HepG2 (cell line): ENCODE data around the gene SENP6. TPM values are rescaled to one million over a fixed set of nuclear protein-coding genes. Genes with fewer than 3 reads are reported as not detected.

Experiments used
- ATAC-seq: fragments of 200-7000 bp; cut with Tn5 transposase; 3 replicates; pipeline ENCODE4 v1.9.1; 2020; ENCODE audit warnings: mild to moderate bottlenecking, moderate library complexity
- BruUV-seq: library from RNA; stranded (reverse); fragments of 400-500 nt; replicated peaks from 2 replicates; lab custom pipeline; 2021; lab: Mats Ljungman, UMichigan
- CTCF ChIA-PET: fragments of 300-600 bp; formaldehyde crosslinking; extraction: SDS; loops from one replicate; lab custom pipeline; 2021; ENCODE audit warnings: low total read pairs, inconsistent platforms, low intra/inter-chr PET ratio; lab: Yijun Ruan, JAX
- POLR2A ChIA-PET: fragments of 350-600 bp; sonication (Branson Sonifier 250); formaldehyde crosslinking; loops from one replicate; lab custom pipeline; 2020; ENCODE audit warnings: antibody characterized with exemption, inconsistent platforms; lab: Yijun Ruan, JAX
- DNase-seq: peaks from one replicate; pipeline ENCODE4 v3.0.0-alpha.2; 2015; ENCODE audit warnings: low spot score
- FAIRE-seq: peaks from 3 replicates; lab custom pipeline; 2011; peaks lifted over from hg19 to GRCh38; lab: Jason Lieb, UNC
- H2AFZ ChIP-seq: one replicate; pipeline ENCODE4 v1.6.1; 2011; ENCODE audit warnings: low read length, inconsistent platforms
- H3K27ac ChIP-seq: fragments of 300-600 bp; 3 replicates; pipeline ENCODE4 v1.8.0; 2011; ENCODE audit warnings: mixed run types, mild to moderate bottlenecking, mixed read lengths, low read length, inconsistent platforms; ENCODE audit not compliant: insufficient read depth; ENCODE audit errors: extremely low read length
- H3K27me3 ChIP-seq, 2 experiments: fragments of 200-600 bp in 1 of 2; 2 replicates in 1 of 2; 3 replicates in 1 of 2; pipeline versions ENCODE4 v1.6.0 to v1.8.0; 2011; ENCODE audit warnings: low read length in 2 of 2, mild to moderate bottlenecking in 2 of 2, moderate library complexity in 2 of 2, inconsistent platforms in 1 of 2; ENCODE audit not compliant: insufficient read depth in 2 of 2, control insufficient read depth in 1 of 2
- H3K36me3 ChIP-seq, 2 experiments: fragments of 200-600 bp in 1 of 2; replicated peaks in 1 of 2; 2 replicates in 1 of 2; 3 replicates in 1 of 2; pipeline versions ENCODE4 v1.5.1 to v1.8.0; 2011; ENCODE audit warnings: low read length in 2 of 2, inconsistent platforms in 1 of 2; ENCODE audit not compliant: insufficient read depth in 2 of 2, control insufficient read depth in 1 of 2
- H3K4me1 ChIP-seq: 2 replicates; pipeline ENCODE4 v1.5.1; 2012; ENCODE audit warnings: low read length, inconsistent platforms; ENCODE audit not compliant: insufficient read depth
- H3K4me2 ChIP-seq: 2 replicates; pipeline ENCODE4 v1.6.0; 2011; ENCODE audit warnings: low read depth, low read length, inconsistent platforms
- H3K4me3 ChIP-seq, 3 experiments: fragments of 200-600 bp in 1 of 3; sonication (generic), shearing (Covaris generic) in 1 of 3; replicated peaks in 1 of 3; 2 replicates each; pipeline ENCODE4 v1.5.1; 2011 to 2016; ENCODE audit warnings: low read length in 3 of 3, inconsistent platforms in 2 of 3, low read depth in 2 of 3, mild to moderate bottlenecking in 2 of 3, control low read depth in 1 of 3, mixed read lengths in 1 of 3; ENCODE audit not compliant: insufficient read depth in 1 of 3
- H3K79me2 ChIP-seq: one replicate; pipeline ENCODE4 v1.6.1; 2011; ENCODE audit warnings: low read length, inconsistent platforms; ENCODE audit not compliant: insufficient read depth
- H3K9ac ChIP-seq: 2 replicates; pipeline ENCODE4 v1.6.0; 2011; ENCODE audit warnings: mild to moderate bottlenecking, low read depth, low read length, inconsistent platforms; ENCODE audit not compliant: insufficient read depth
- H3K9me3 ChIP-seq: 2 replicates; pipeline ENCODE4 v1.5.1; 2012; ENCODE audit warnings: mild to moderate bottlenecking, low read length
- H4K20me1 ChIP-seq: 2 replicates; pipeline ENCODE4 v1.6.0; 2011; ENCODE audit warnings: inconsistent platforms, mild to moderate bottlenecking, low read length, moderate library complexity; ENCODE audit not compliant: insufficient read depth
- EEA1 ChIP-seq: sonication (generic); formaldehyde crosslinking; IDR thresholded peaks from 2 replicates; pipeline ENCODE4 v1.5.1; 2020; ENCODE audit warnings: mild to moderate bottlenecking, missing genetic modification reagents, borderline replicate concordance
- FOXP1 ChIP-seq, 2 experiments: fragments of 450-650 bp in 1 of 2; IDR thresholded peaks; 2 replicates each; pipeline ENCODE4 v1.6.1; 2017 to 2018; ENCODE audit warnings: antibody characterized with exemption in 1 of 2
- HNRNPH1 ChIP-seq: fragments of 200-400 bp; formaldehyde crosslinking; optimal IDR thresholded peaks from 2 replicates; pipeline ENCODE3; 2017; ENCODE audit warnings: mild to moderate bottlenecking, low read depth, low read length
- HOXA3 ChIP-seq: sonication (generic); formaldehyde crosslinking; IDR thresholded peaks from 2 replicates; pipeline ENCODE4 v1.5.0; 2020; ENCODE audit warnings: missing genetic modification reagents
- ISX ChIP-seq: sonication (generic); formaldehyde crosslinking; conservative IDR thresholded peaks from 2 replicates; pipeline ENCODE4 v1.5.0; 2020; ENCODE audit warnings: missing genetic modification reagents
- MLXIP ChIP-seq: sonication (generic); formaldehyde crosslinking; IDR thresholded peaks from 2 replicates; pipeline ENCODE4 v1.9.0; 2021; ENCODE audit warnings: missing genetic modification reagents, borderline replicate concordance
- RBAK ChIP-seq: sonication (generic); formaldehyde crosslinking; IDR thresholded peaks from 2 replicates; pipeline ENCODE4 v1.5.1; 2020; ENCODE audit warnings: mild to moderate bottlenecking, missing genetic modification reagents
- ZBTB33 ChIP-seq: sonication (generic); formaldehyde crosslinking; IDR thresholded peaks from 2 replicates; pipeline ENCODE4 v1.4.0; 2020; ENCODE audit warnings: missing genetic modification reagents
- ZFP91 ChIP-seq: sonication (generic); formaldehyde crosslinking; IDR thresholded peaks from 2 replicates; pipeline ENCODE4 v1.9.0; 2022; ENCODE audit warnings: missing genetic modification reagents, mild to moderate bottlenecking, borderline replicate concordance
- ZKSCAN8 ChIP-seq: IDR thresholded peaks from 2 replicates; pipeline ENCODE4 v1.6.1; 2016; ENCODE audit warnings: borderline replicate concordance, missing genetic modification reagents, missing compliant biosample characterization
- ZNF792 ChIP-seq: IDR thresholded peaks from 2 replicates; pipeline ENCODE4 v1.6.1; 2016
- WGBS: methylation state at CpG from one replicate; pipeline ENCODE4 v1.1.6; 2017; ENCODE audit warnings: low lambda C conversion rate; 5-methylcytosine and 5-hydroxymethylcytosine counted together
- in situ Hi-C: cut with HindIII; loops from 2 replicates; pipeline ENCODE4 v1.10.0; 2017; ENCODE audit warnings: low pct_unique_long_range_greater_than_20kb; ENCODE audit not compliant: extremely low pct_ligation_motif_present
- intact Hi-C: fragments of 100-400 bp; cut with micrococcal nuclease; formaldehyde crosslinking; loops from one replicate; pipeline ENCODE4 v1.10.0; 2022; ENCODE audit not compliant: unreplicated experiment
- polyA plus RNA-seq, 8 experiments: library from polyadenylated mRNA; depleted of rRNA in 3 of 8; stranded (reverse) in 7 of 8; unstranded in 1 of 8; fragments of >200 nt; fragmentation: Illumina TruSeq in 4 of 8; extraction: Trizol in 4 of 8; gene quantifications; 2 replicates each; pipeline versions ENCODE4 v1.2.1 to v1.2.3, GENCODE V29; 2011 to 2016; ENCODE audit warnings: low read depth in 4 of 8, missing spikeins in 1 of 8, mixed read lengths in 1 of 8; ENCODE audit not compliant: insufficient read depth in 1 of 8
- total RNA-seq, 5 experiments: library from RNA; depleted of rRNA; stranded (reverse); fragments of >200 nt; fragmentation: Illumina TruSeq; extraction: Trizol; gene quantifications; 2 replicates each; pipeline ENCODE4 v1.2.3, GENCODE V29; 2016; ENCODE audit warnings: low read depth in 1 of 5

Gene SENP6
- total and polyA plus RNA-seq, 2 of the 13 experiments (the other 11 are each of a cell fraction or from before 2014, with no cell fraction given), result 21.9 to 50.1 TPM

GRCh38 chr6:75568100-75568499 lies 33.6 kb upstream of the SENP6 start:
- WGBS, result 0% methylated on average over 1 of the region's 6 CpGs
- peaks cover 11% of the 10 kb centered on the region for H3K9me3 ChIP-seq
- no peak overlapping the region for H3K4me3 ChIP-seq
- no peak overlapping the region for H2AFZ ChIP-seq
- TF ChIP-seq ZNF792 (no peak), FOXP1 (IDR thresholded peaks at IDR 0.05) (no peak), FOXP1 (CRISPR knock-in tag; IDR thresholded peaks at IDR 0.05) (no peak), ZBTB33 (no peak), EEA1 (no peak), RBAK (CRISPR knock-in tag) (no peak), ZKSCAN8 (CRISPR knock-in tag) (no peak), ISX (CRISPR knock-in tag) (no peak)
- TF ChIP-seq, all 625 proteins: peak for 0
- no peaks in the 10 kb centered on the region for H4K20me1 ChIP-seq
- H3K9ac ChIP-seq, result no peak overlapping the region
- no peak for ATAC-seq
- no peak for DNase-seq
- ChIA-PET POLR2A (no interaction called here), CTCF (no interaction called here)
- H3K4me1 ChIP-seq, result no peaks in the 10 kb centered on the region
- H3K27me3 ChIP-seq, result no peaks in the 10 kb centered on the region; a peak in 1 of 5 replicates
- FAIRE-seq, result no peak
- no peaks in the 10 kb centered on the region for H3K36me3 ChIP-seq
- in situ Hi-C loops, result no loop called here
- H3K27ac ChIP-seq, result no peak overlapping the region
- BruUV-seq, result no TSS peak
- intact Hi-C loops, result no loop called here
- H3K79me2 ChIP-seq, result no peaks in the 10 kb centered on the region
- H3K4me2 ChIP-seq, result no peak overlapping the region

GRCh38 chr6:75568965-75569364 lies 32.7 kb upstream of the SENP6 start:
- no peaks in the 10 kb centered on the region for H4K20me1 ChIP-seq
- ChIA-PET POLR2A (no interaction called here), CTCF (no interaction called here)
- no peak overlapping the region for H3K27ac ChIP-seq
- H3K9me3 ChIP-seq, result peaks cover 11% of the 10 kb centered on the region
- H2AFZ ChIP-seq, result no peak overlapping the region
- no peaks in the 10 kb centered on the region for H3K36me3 ChIP-seq
- FAIRE-seq, result no peak
- DNase-seq, result no peak
- ATAC-seq, result no peak
- no peak overlapping the region for H3K9ac ChIP-seq
- no peak overlapping the region for H3K4me2 ChIP-seq
- WGBS, result 18% methylated on average over 3 of the region's 3 CpGs
- intact Hi-C loops (no loop called here), in situ Hi-C loops (no loop called here)
- H3K4me1 ChIP-seq, result no peaks in the 10 kb centered on the region
- BruUV-seq, result no TSS peak
- H3K79me2 ChIP-seq, result no peaks in the 10 kb centered on the region
- no peak overlapping the region for H3K4me3 ChIP-seq
- H3K27me3 ChIP-seq, result no peaks in the 10 kb centered on the region; a peak in 1 of 5 replicates
- TF ChIP-seq HOXA3 (CRISPR knock-in tag), result no peak
- no peak for TF ChIP-seq ZFP91 (CRISPR knock-in tag)
- no peak for TF ChIP-seq HNRNPH1
- TF ChIP-seq MLXIP (CRISPR knock-in tag), result no peak
